H9 (cell line): ENCODE results near the gene SUPT5H. TPM values are rescaled to one million over a fixed set of nuclear protein-coding genes. Genes with fewer than 3 reads are reported as not detected.
A peak's percentile ranks its signal among the peaks of the same experiment; 100 is the strongest.

Experiments used
- DNase-seq: peaks from one replicate; pipeline ENCODE4 v3.0.0-alpha.2; 2017
- H2AFZ ChIP-seq: one replicate; pipeline ENCODE4 v1.6.1; 2013; ENCODE audit warnings: mild to moderate bottlenecking, low read length, control low read depth, moderate library complexity
- H2AK5ac ChIP-seq: 2 replicates; pipeline ENCODE4 v1.6.1; 2013; ENCODE audit warnings: low read length, control low read depth, mixed read lengths; ENCODE audit not compliant: insufficient read length
- H2BK120ac ChIP-seq: one replicate; pipeline ENCODE4 v1.6.1; 2013; ENCODE audit warnings: low read depth, mild to moderate bottlenecking, low read length, control low read depth, inconsistent platforms; ENCODE audit not compliant: poor library complexity, severe bottlenecking
- H2BK12ac ChIP-seq: 2 replicates; pipeline ENCODE4 v1.6.1; 2013; ENCODE audit warnings: low read length, control low read depth, mixed read lengths, low read depth; ENCODE audit not compliant: insufficient read length
- H2BK15ac ChIP-seq: 2 replicates; pipeline ENCODE4 v1.6.1; 2013; ENCODE audit warnings: low read depth, low read length, control low read depth
- H2BK20ac ChIP-seq: one replicate; pipeline ENCODE4 v1.6.1; 2013; ENCODE audit warnings: low read depth, mild to moderate bottlenecking, low read length, control low read depth, inconsistent platforms; ENCODE audit not compliant: poor library complexity, severe bottlenecking
- H2BK5ac ChIP-seq: 2 replicates; pipeline ENCODE4 v1.6.1; 2013; ENCODE audit warnings: low read length, control low read depth, mixed read lengths; ENCODE audit not compliant: insufficient read length
- H3K14ac ChIP-seq: 2 replicates; pipeline ENCODE4 v1.6.1; 2013; ENCODE audit warnings: low read length, control low read depth; ENCODE audit not compliant: insufficient read depth
- H3K18ac ChIP-seq: 2 replicates; pipeline ENCODE4 v1.6.1; 2013; ENCODE audit warnings: low read depth, mild to moderate bottlenecking, mixed read lengths, low read length, control low read depth; ENCODE audit not compliant: insufficient read length
- H3K23ac ChIP-seq: 2 replicates; pipeline ENCODE4 v1.6.1; 2013; ENCODE audit warnings: low read length, control low read depth, mixed read lengths, low read depth; ENCODE audit not compliant: insufficient read length
- H3K23me2 ChIP-seq: 2 replicates; pipeline ENCODE4 v1.6.1; 2013; ENCODE audit warnings: low read depth, mild to moderate bottlenecking, mixed read lengths, low read length, control low read depth; ENCODE audit not compliant: insufficient read length, poor library complexity, severe bottlenecking
- H3K27ac ChIP-seq: 2 replicates; pipeline ENCODE4 v1.5.1; 2013; ENCODE audit warnings: low read length, control low read depth, mixed read lengths, low read depth; ENCODE audit not compliant: insufficient read length
- H3K27me3 ChIP-seq: 2 replicates; pipeline ENCODE4 v1.6.1; 2013; ENCODE audit warnings: low read length, control low read depth, inconsistent platforms; ENCODE audit not compliant: insufficient read depth
- H3K4ac ChIP-seq: 2 replicates; pipeline ENCODE4 v1.6.1; 2013; ENCODE audit warnings: low read depth, mild to moderate bottlenecking, control low read depth, inconsistent platforms, low read length, moderate library complexity
- H3K4me1 ChIP-seq: 2 replicates; pipeline ENCODE4 v1.6.1; 2013; ENCODE audit warnings: low read length, control low read depth, inconsistent platforms; ENCODE audit not compliant: insufficient read depth
- H3K4me2 ChIP-seq: 2 replicates; pipeline ENCODE4 v1.6.1; 2013; ENCODE audit warnings: low read length, control low read depth, mixed read lengths; ENCODE audit not compliant: insufficient read length, insufficient read depth
- H3K56ac ChIP-seq: 2 replicates; pipeline ENCODE4 v1.6.1; 2013; ENCODE audit warnings: low read depth, mild to moderate bottlenecking, mixed read lengths, low read length, control low read depth; ENCODE audit not compliant: insufficient read length
- H3K79me1 ChIP-seq: 2 replicates; pipeline ENCODE4 v1.6.1; 2013; ENCODE audit warnings: low read depth, mild to moderate bottlenecking, moderate library complexity, low read length, control low read depth, inconsistent platforms; ENCODE audit not compliant: insufficient read depth, poor library complexity, severe bottlenecking
- H3K79me2 ChIP-seq: 2 replicates; pipeline ENCODE4 v1.6.1; 2013; ENCODE audit warnings: low read length, control low read depth, inconsistent platforms; ENCODE audit not compliant: insufficient read depth
- H3K9ac ChIP-seq: 2 replicates; pipeline ENCODE4 v1.6.1; 2013; ENCODE audit warnings: low read length, control low read depth, mixed read lengths; ENCODE audit not compliant: insufficient read length; ENCODE audit errors: extremely low read depth
- H3K9me3 ChIP-seq: one replicate; pipeline ENCODE4 v1.6.1; 2013; ENCODE audit warnings: low read depth, low read length, inconsistent platforms; ENCODE audit not compliant: control insufficient read depth
- H3T11ph ChIP-seq: one replicate; pipeline ENCODE4 v1.6.1; 2013; ENCODE audit warnings: mild to moderate bottlenecking, low read length, control low read depth, inconsistent platforms
- H4K20me1 ChIP-seq: one replicate; pipeline ENCODE4 v1.6.1; 2013; ENCODE audit not compliant: control insufficient read depth, insufficient read length, insufficient read depth
- H4K5ac ChIP-seq: 2 replicates; pipeline ENCODE4 v1.6.1; 2013; ENCODE audit warnings: low read depth, mild to moderate bottlenecking, mixed read lengths, low read length, control low read depth; ENCODE audit not compliant: insufficient read length
- H4K8ac ChIP-seq: replicated peaks from 2 replicates; pipeline ENCODE4 v1.6.1; 2013; ENCODE audit warnings: low read length, control low read depth, mixed read lengths, low read depth; ENCODE audit not compliant: insufficient read length
- H4K91ac ChIP-seq: 2 replicates; pipeline ENCODE4 v1.6.1; 2013; ENCODE audit warnings: low read depth, mild to moderate bottlenecking, moderate library complexity, mixed read lengths, low read length, control low read depth; ENCODE audit not compliant: insufficient read length
- H3K27ac Mint-ChIP-seq, 3 experiments: 2 replicates in 2 of 3; 3 replicates in 1 of 3; pipeline ENCODE4 v1.8.0; 2020 to 2021; ENCODE audit warnings: mixed read lengths in 3 of 3, mild to moderate bottlenecking in 1 of 3, moderate library complexity in 1 of 3
- H3K27me3 Mint-ChIP-seq: 2 replicates; pipeline ENCODE4 v1.8.0; 2021; ENCODE audit warnings: low read depth, mild to moderate bottlenecking, moderate library complexity, mixed read lengths
- H3K36me3 Mint-ChIP-seq, 3 experiments: 2 replicates in 2 of 3; 3 replicates in 1 of 3; pipeline ENCODE4 v1.8.0; 2020 to 2021; ENCODE audit warnings: low read depth in 3 of 3, mixed read lengths in 3 of 3; ENCODE audit not compliant: insufficient read depth in 1 of 3
- H3K4me1 Mint-ChIP-seq, 2 experiments: 2 replicates each; pipeline ENCODE4 v1.8.0; 2020; ENCODE audit warnings: mixed read lengths in 2 of 2
- H3K4me3 Mint-ChIP-seq, 2 experiments: 2 replicates in 1 of 2; 3 replicates in 1 of 2; pipeline ENCODE4 v1.8.0; 2020 to 2021; ENCODE audit warnings: mild to moderate bottlenecking in 2 of 2, mixed read lengths in 2 of 2, moderate library complexity in 1 of 2
- H3K9me3 Mint-ChIP-seq, 2 experiments: 2 replicates in 1 of 2; 3 replicates in 1 of 2; pipeline ENCODE4 v1.8.0; 2020; ENCODE audit warnings: mild to moderate bottlenecking in 2 of 2, mixed read lengths in 2 of 2, moderate library complexity in 1 of 2
- CTCF ChIP-seq: fragments of 200-600 bp; sonication (generic); conservative IDR thresholded peaks from 3 replicates; pipeline ENCODE4 v1.8.0; 2021; ENCODE audit warnings: antibody characterized with exemption, mild to moderate bottlenecking
- WGBS: extraction: QIAGEN DNeasy Blood & Tissue Kit; methylation state at CpG from one replicate; pipeline ENCODE4 v1.1.7; 2013; ENCODE audit warnings: missing lambda C conversion rate, low lambda C conversion rate, mixed read lengths; ENCODE audit not compliant: insufficient read length; ENCODE audit errors: extremely low coverage; 5-methylcytosine and 5-hydroxymethylcytosine counted together
- total RNA-seq: library from RNA; stranded (reverse); gene quantifications from 2 replicates; pipeline ENCODE4 v1.2.1, GENCODE V29; 2021

SUPT5H gene
- total RNA-seq, 1 experiment from 2014 or later: 145 TPM

- H3K27ac Mint-ChIP-seq: peak overlapping the region; percentile 97 to 99 (median 99); a peak in 6 of 7 replicates
- peaks cover 7% of the 10 kb centered on the region; the same call in 1 of the 2 replicates for H3K4me1 ChIP-seq
- peaks cover 37 to 41% of the 10 kb centered on the region in 2 experiments for H3K4me1 Mint-ChIP-seq
- WGBS: no CpG with 5 or more reads among the region's 11 CpGs
- H3T11ph ChIP-seq: no peak overlapping the region
- no peak overlapping the region for H4K5ac ChIP-seq
- H3K18ac ChIP-seq: no peak overlapping the region
- H3K9me3 Mint-ChIP-seq: no peaks in the 10 kb centered on the region
- no peak overlapping the region for H3K9ac ChIP-seq
- no peaks in the 10 kb centered on the region for H3K27me3 Mint-ChIP-seq
- H3K23ac ChIP-seq: no peak overlapping the region
- H4K91ac ChIP-seq: no peak overlapping the region
- no peak for TF ChIP-seq CTCF
- no peak overlapping the region for H4K8ac ChIP-seq
- no peak overlapping the region for H3K4me3 Mint-ChIP-seq
- H2BK20ac ChIP-seq: no peak overlapping the region
- peaks cover 19 to 44% (median 33%) of the 10 kb centered on the region in 3 experiments for H3K36me3 Mint-ChIP-seq
- peak overlapping the region; percentile 18 for H3K27ac ChIP-seq
- H4K20me1 ChIP-seq: no peaks in the 10 kb centered on the region
- H2BK5ac ChIP-seq: no peak overlapping the region
- no peak overlapping the region for H2BK120ac ChIP-seq
- H3K23me2 ChIP-seq: no peaks in the 10 kb centered on the region
- H3K4ac ChIP-seq: no peak overlapping the region
- no peaks in the 10 kb centered on the region for H3K9me3 ChIP-seq
- H2AK5ac ChIP-seq: no peak overlapping the region
- no peak overlapping the region for H3K56ac ChIP-seq
- DNase-seq: no peak
- no peaks in the 10 kb centered on the region for H3K79me1 ChIP-seq
- no peaks in the 10 kb centered on the region for H3K27me3 ChIP-seq
- H2AFZ ChIP-seq: no peak overlapping the region
- H2BK12ac ChIP-seq: peak overlapping the region; percentile 0
- no peak overlapping the region for H2BK15ac ChIP-seq
- H3K79me2 ChIP-seq: no peaks in the 10 kb centered on the region
- H3K14ac ChIP-seq: no peak overlapping the region
- no peak overlapping the region for H3K4me2 ChIP-seq
Measured at GRCh38 chr19:39427707-39428106, 17.7 kb upstream of the SUPT5H start.
